HUES48 (cell line): ENCODE measurements around the gene TUT1.

Source experiments
- H3K27ac ChIP-seq: one replicate; pipeline ENCODE4 v1.7.0; 2013; ENCODE audit warnings: low read depth, low read length, inconsistent platforms
- H3K27me3 ChIP-seq: 2 replicates; pipeline ENCODE4 v1.6.1; 2013; ENCODE audit warnings: mild to moderate bottlenecking, low read length; ENCODE audit not compliant: control insufficient read depth, insufficient read depth
- H3K36me3 ChIP-seq: 2 replicates; pipeline ENCODE4 v1.6.1; 2013; ENCODE audit warnings: low read length; ENCODE audit not compliant: control insufficient read depth, insufficient read depth
- H3K4me1 ChIP-seq: 2 replicates; pipeline ENCODE4 v1.6.1; 2013; ENCODE audit warnings: mild to moderate bottlenecking, low read length; ENCODE audit not compliant: control insufficient read depth, insufficient read depth
- H3K4me3 ChIP-seq: 2 replicates; pipeline ENCODE4 v1.5.1; 2013; ENCODE audit warnings: mild to moderate bottlenecking, low read depth, low read length
- H3K9ac ChIP-seq: 2 replicates; pipeline ENCODE4 v1.6.1; 2013; ENCODE audit warnings: mild to moderate bottlenecking, low read depth, low read length, moderate library complexity
- H3K9me3 ChIP-seq: 2 replicates; pipeline ENCODE4 v1.6.1; 2013; ENCODE audit warnings: low read length; ENCODE audit not compliant: control insufficient read depth, insufficient read depth

The TUT1 gene

GRCh38 chr11:62604460-62605120 lies 13.3 kb upstream of the TUT1 start:
- H3K9ac ChIP-seq = no peak overlapping the region
- no peak overlapping the region for H3K27ac ChIP-seq
- H3K27me3 ChIP-seq = peaks cover 17% of the 10 kb centered on the region
- H3K4me1 ChIP-seq = peaks cover 16% of the 10 kb centered on the region
- no peak overlapping the region for H3K4me3 ChIP-seq
- peaks cover 7% of the 10 kb centered on the region; the same call in 1 of the 2 replicates for H3K36me3 ChIP-seq
- no peaks in the 10 kb centered on the region for H3K9me3 ChIP-seq

GRCh38 chr11:62603776-62604299 lies 12.5 kb upstream of the TUT1 start:
- H3K27me3 ChIP-seq = peaks cover 17% of the 10 kb centered on the region
- peaks cover 20% of the 10 kb centered on the region for H3K4me1 ChIP-seq
- H3K9me3 ChIP-seq = no peaks in the 10 kb centered on the region
- H3K4me3 ChIP-seq = no peak overlapping the region
- H3K9ac ChIP-seq = no peak overlapping the region
- no peak overlapping the region for H3K27ac ChIP-seq
- H3K36me3 ChIP-seq = peaks cover 8% of the 10 kb centered on the region; the same call in 1 of the 2 replicates

DNA sequence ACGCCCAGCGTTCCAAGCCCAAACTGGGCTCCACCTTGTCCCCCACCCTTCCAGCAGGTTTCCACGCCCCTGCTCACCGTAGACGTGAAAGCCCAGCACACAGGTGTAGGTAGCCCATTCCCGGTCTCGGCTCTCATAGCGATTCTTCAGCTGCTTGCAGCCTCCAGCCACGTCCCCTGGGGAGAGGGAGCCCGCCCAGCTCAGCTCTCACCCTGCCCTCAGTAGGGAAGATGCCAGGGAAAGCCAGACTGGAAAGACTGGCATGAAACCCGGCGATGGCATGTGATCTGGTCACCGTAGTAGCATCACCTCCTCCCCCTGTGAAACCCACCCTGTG lies 11.7 kb upstream of the TUT1 start:
- peaks cover 14% of the 10 kb centered on the region for H3K36me3 ChIP-seq
- H3K4me1 ChIP-seq = peaks cover 21% of the 10 kb centered on the region
- peaks cover 17% of the 10 kb centered on the region for H3K27me3 ChIP-seq
- no peaks in the 10 kb centered on the region for H3K9me3 ChIP-seq
- H3K4me3 ChIP-seq = peak overlapping the region; percentile 87
- H3K9ac ChIP-seq = no peak overlapping the region
- H3K27ac ChIP-seq = no peak overlapping the region

- Histone ChIP-seq H3K9me3 (no peaks in the 10 kb centered on the region), H3K27me3 (peaks cover 17% of the 10 kb centered on the region), H3K27ac (peak overlapping the region; percentile 95), H3K9ac (peak overlapping the region; percentile 43; the same call in 1 of the 2 replicates), H3K4me3 (peak overlapping the region; percentile 87), H3K36me3 (peaks cover 21% of the 10 kb centered on the region), H3K4me1 (peaks cover 21% of the 10 kb centered on the region)
Observed at GRCh38 chr11:62602141-62603071, 11.1 kb upstream of the TUT1 start.

DNA sequence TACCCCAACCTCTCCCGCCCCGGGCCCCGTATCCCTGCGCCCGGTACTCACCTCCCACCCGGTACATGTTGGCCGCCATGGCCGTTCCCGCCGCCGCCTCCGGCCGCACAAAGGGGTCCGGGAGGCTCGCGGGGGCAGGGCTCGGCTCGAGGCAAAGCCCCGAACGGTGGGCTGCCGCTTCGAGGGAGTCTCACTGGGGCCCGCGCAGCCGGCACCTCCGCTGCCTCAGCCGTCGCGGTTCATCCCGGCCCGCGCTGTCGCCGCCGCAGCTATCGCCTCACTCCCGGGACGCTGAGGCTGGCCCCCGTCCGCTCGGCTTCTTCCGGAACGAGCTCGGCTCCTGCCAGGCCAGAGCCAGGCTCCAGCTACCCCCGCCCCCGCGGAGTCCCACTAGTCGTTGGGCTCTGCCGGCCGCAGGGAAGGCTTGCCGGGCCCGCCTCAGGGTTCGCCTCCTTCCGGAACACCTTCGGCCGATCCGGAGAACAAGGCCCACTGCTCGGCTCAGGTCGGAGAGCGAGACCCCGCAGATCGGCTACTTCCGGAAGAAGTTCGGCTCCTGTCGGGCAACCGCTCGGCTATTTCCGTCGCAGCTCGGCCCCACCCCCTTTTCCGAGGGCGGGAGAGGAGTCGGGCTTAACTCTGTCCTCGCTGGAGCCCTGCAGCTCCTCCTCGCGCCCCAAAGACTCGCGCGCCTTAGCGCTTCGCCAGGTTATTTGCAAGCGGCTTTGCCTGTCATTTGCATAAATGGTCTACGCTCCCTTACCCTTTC lies 10.2 kb upstream of the TUT1 start, which contains the start of gene MTA2:
TSS of gene MTA2 (minus strand) at position 494 of the 769 bp plus-strand sequence. CDS start at position 79, 415 bp downstream.
- H3K36me3 ChIP-seq = peaks cover 27% of the 10 kb centered on the region
- peaks cover 17% of the 10 kb centered on the region for H3K27me3 ChIP-seq
- H3K9me3 ChIP-seq = no peaks in the 10 kb centered on the region
- H3K27ac ChIP-seq = peak within 1 kb of the TSS; percentile 95
- H3K9ac ChIP-seq = peak within 1 kb of the TSS; percentile 94
- peaks cover 17% of the 10 kb centered on the region for H3K4me1 ChIP-seq
- peak within 1 kb of the TSS; percentile 87 for H3K4me3 ChIP-seq

GRCh38 chr11:62601122-62601371 lies 9.7 kb upstream of the TUT1 start:
- no peaks in the 10 kb centered on the region for H3K9me3 ChIP-seq
- peak overlapping the region; percentile 94 for H3K9ac ChIP-seq
- H3K36me3 ChIP-seq = peaks cover 33% of the 10 kb centered on the region
- peaks cover 17% of the 10 kb centered on the region for H3K4me1 ChIP-seq
- H3K27ac ChIP-seq = peak overlapping the region; percentile 95
- H3K27me3 ChIP-seq = peaks cover 17% of the 10 kb centered on the region
- peak overlapping the region; percentile 87 for H3K4me3 ChIP-seq

GRCh38 chr11:62600367-62601121 lies 9.2 kb upstream of the TUT1 start:
- Histone ChIP-seq H3K27me3 (peaks cover 17% of the 10 kb centered on the region), H3K9ac (peak overlapping the region; percentile 94), H3K4me3 (peak overlapping the region; percentile 87), H3K9me3 (no peaks in the 10 kb centered on the region), H3K36me3 (peaks cover 38% of the 10 kb centered on the region), H3K4me1 (peaks cover 17% of the 10 kb centered on the region), H3K27ac (peak overlapping the region; percentile 95)

DNA sequence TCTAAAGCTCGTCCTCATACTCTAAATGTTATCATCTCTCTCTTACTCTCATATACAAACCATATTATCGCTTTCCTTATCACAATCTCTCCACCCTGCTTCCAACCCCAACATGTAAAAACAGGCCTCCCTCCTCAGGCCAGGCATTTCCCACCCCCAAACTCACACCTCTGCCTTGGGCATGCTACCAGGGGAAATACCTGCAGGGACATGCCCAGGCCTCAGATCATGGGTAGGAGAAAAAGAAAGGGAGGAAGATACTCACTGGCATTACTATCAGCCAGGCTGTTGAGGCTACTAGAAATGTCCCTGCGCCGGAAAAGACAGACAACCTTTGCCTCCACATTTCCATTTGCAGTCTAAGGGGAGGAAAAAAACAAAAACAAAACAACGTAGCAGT lies 8.6 kb upstream of the TUT1 start:
- H3K27ac ChIP-seq = no peak overlapping the region
- H3K36me3 ChIP-seq = peaks cover 44% of the 10 kb centered on the region
- H3K27me3 ChIP-seq = peaks cover 17% of the 10 kb centered on the region
- H3K4me3 ChIP-seq = peak overlapping the region; percentile 87
- no peaks in the 10 kb centered on the region for H3K9me3 ChIP-seq
- H3K9ac ChIP-seq = no peak overlapping the region
- peaks cover 17% of the 10 kb centered on the region for H3K4me1 ChIP-seq

GRCh38 chr11:62599069-62599696 lies 7.9 kb upstream of the TUT1 start:
- peaks cover 17% of the 10 kb centered on the region for H3K27me3 ChIP-seq
- peak overlapping the region; percentile 25; the same call in 1 of the 2 replicates for H3K4me3 ChIP-seq
- no peaks in the 10 kb centered on the region for H3K9me3 ChIP-seq
- peaks cover 51% of the 10 kb centered on the region for H3K36me3 ChIP-seq
- no peak overlapping the region for H3K27ac ChIP-seq
- H3K9ac ChIP-seq = no peak overlapping the region
- H3K4me1 ChIP-seq = peaks cover 17% of the 10 kb centered on the region

GRCh38 chr11:62595124-62595523 lies 3.8 kb upstream of the TUT1 start:
- Histone ChIP-seq H3K36me3 (peaks cover 56% of the 10 kb centered on the region), H3K27ac (no peak overlapping the region), H3K27me3 (no peaks in the 10 kb centered on the region), H3K4me3 (no peak overlapping the region), H3K4me1 (peaks cover 20% of the 10 kb centered on the region), H3K9me3 (no peaks in the 10 kb centered on the region), H3K9ac (no peak overlapping the region)
